IPS-18a (cell line): ENCODE measurements around the gene UNC13C.

Experiments
- H3K27ac ChIP-seq: one replicate; pipeline ENCODE4 v1.5.1; 2013; ENCODE audit warnings: low read length
- H3K27me3 ChIP-seq: one replicate; pipeline ENCODE4 v1.6.1; 2013; ENCODE audit warnings: mild to moderate bottlenecking, low read length; ENCODE audit not compliant: control insufficient read depth, insufficient read depth
- H3K36me3 ChIP-seq: one replicate; pipeline ENCODE4 v1.6.1; 2013; ENCODE audit warnings: low read depth, low read length; ENCODE audit not compliant: control insufficient read depth
- H3K4me1 ChIP-seq: one replicate; pipeline ENCODE4 v1.6.1; 2013; ENCODE audit warnings: low read depth, low read length; ENCODE audit not compliant: control insufficient read depth
- H3K4me3 ChIP-seq: one replicate; pipeline ENCODE4 v1.5.1; 2013; ENCODE audit warnings: low read length
- H3K9ac ChIP-seq: one replicate; pipeline ENCODE4 v1.6.1; 2013; ENCODE audit warnings: mild to moderate bottlenecking, low read length, moderate library complexity
- H3K9me3 ChIP-seq: one replicate; pipeline ENCODE4 v1.6.1; 2013; ENCODE audit warnings: low read depth, low read length; ENCODE audit not compliant: control insufficient read depth

UNC13C gene

GRCh38 chr15:54083991-54084390 lies 105.8 kb downstream of the UNC13C start:
- Histone ChIP-seq H3K9ac (no peak overlapping the region), H3K4me3 (no peak overlapping the region), H3K27ac (no peak overlapping the region), H3K9me3 (no peaks in the 10 kb centered on the region), H3K27me3 (no peaks in the 10 kb centered on the region), H3K36me3 (no peaks in the 10 kb centered on the region), H3K4me1 (no peaks in the 10 kb centered on the region)

GRCh38 chr15:54088837-54089236 lies 110.6 kb downstream of the UNC13C start:
- no peak overlapping the region for H3K4me3 ChIP-seq
- H3K9me3 ChIP-seq = no peaks in the 10 kb centered on the region

GRCh38 chr15:54089776-54090175 lies 111.5 kb downstream of the UNC13C start:
- Histone ChIP-seq H3K4me1 (no peaks in the 10 kb centered on the region), H3K9ac (no peak overlapping the region), H3K4me3 (no peak overlapping the region), H3K36me3 (no peaks in the 10 kb centered on the region), H3K27ac (no peak overlapping the region), H3K9me3 (no peaks in the 10 kb centered on the region), H3K27me3 (no peaks in the 10 kb centered on the region)

More at GRCh38 chr15:54088837-54089236, 110.6 kb downstream of the UNC13C start:
- no peaks in the 10 kb centered on the region for H3K27me3 ChIP-seq
- H3K36me3 ChIP-seq = no peaks in the 10 kb centered on the region
- no peak overlapping the region for H3K27ac ChIP-seq
- no peaks in the 10 kb centered on the region for H3K4me1 ChIP-seq
- H3K9ac ChIP-seq = no peak overlapping the region

GRCh38 chr15:54091651-54092050 lies 113.4 kb downstream of the UNC13C start:
- Histone ChIP-seq H3K9me3 (no peaks in the 10 kb centered on the region), H3K27me3 (no peaks in the 10 kb centered on the region), H3K36me3 (no peaks in the 10 kb centered on the region), H3K4me1 (no peaks in the 10 kb centered on the region), H3K4me3 (no peak overlapping the region), H3K9ac (no peak overlapping the region), H3K27ac (no peak overlapping the region)

GRCh38 chr15:54094661-54095060 lies 116.4 kb downstream of the UNC13C start:
- no peaks in the 10 kb centered on the region for H3K4me1 ChIP-seq
- H3K9ac ChIP-seq = no peak overlapping the region
- H3K9me3 ChIP-seq = no peaks in the 10 kb centered on the region
- H3K36me3 ChIP-seq = no peaks in the 10 kb centered on the region
- no peak overlapping the region for H3K27ac ChIP-seq
- H3K4me3 ChIP-seq = no peak overlapping the region
- no peaks in the 10 kb centered on the region for H3K27me3 ChIP-seq

- no peaks in the 10 kb centered on the region for H3K9me3 ChIP-seq
- H3K4me3 ChIP-seq = no peak overlapping the region
- no peak overlapping the region for H3K27ac ChIP-seq
- H3K27me3 ChIP-seq = no peaks in the 10 kb centered on the region
- no peaks in the 10 kb centered on the region for H3K36me3 ChIP-seq
- no peak overlapping the region for H3K9ac ChIP-seq
- H3K4me1 ChIP-seq = no peaks in the 10 kb centered on the region
Observed at GRCh38 chr15:54097019-54097418, 118.8 kb downstream of the UNC13C start.

GRCh38 chr15:54099010-54099409 lies 120.8 kb downstream of the UNC13C start:
- no peaks in the 10 kb centered on the region for H3K4me1 ChIP-seq
- H3K27me3 ChIP-seq = no peaks in the 10 kb centered on the region
- H3K27ac ChIP-seq = no peak overlapping the region
- no peak overlapping the region for H3K9ac ChIP-seq
- no peaks in the 10 kb centered on the region for H3K9me3 ChIP-seq
- no peak overlapping the region for H3K4me3 ChIP-seq
- no peaks in the 10 kb centered on the region for H3K36me3 ChIP-seq

GRCh38 chr15:54101664-54102270 lies 123.5 kb downstream of the UNC13C start:
- Histone ChIP-seq H3K4me3 (no peak overlapping the region), H3K27ac (no peak overlapping the region), H3K9me3 (no peaks in the 10 kb centered on the region), H3K9ac (no peak overlapping the region), H3K27me3 (no peaks in the 10 kb centered on the region), H3K4me1 (no peaks in the 10 kb centered on the region), H3K36me3 (no peaks in the 10 kb centered on the region)

GRCh38 chr15:54102704-54103103 lies 124.5 kb downstream of the UNC13C start:
- Histone ChIP-seq H3K27ac (no peak overlapping the region), H3K4me3 (no peak overlapping the region)

GRCh38 chr15:54109014-54109413 lies 130.8 kb downstream of the UNC13C start:
- Histone ChIP-seq H3K36me3 (no peaks in the 10 kb centered on the region), H3K9me3 (no peaks in the 10 kb centered on the region), H3K27ac (no peak overlapping the region), H3K4me1 (no peaks in the 10 kb centered on the region), H3K9ac (no peak overlapping the region), H3K27me3 (no peaks in the 10 kb centered on the region), H3K4me3 (no peak overlapping the region)

More at GRCh38 chr15:54102704-54103103, 124.5 kb downstream of the UNC13C start:
- no peak overlapping the region for H3K9ac ChIP-seq
- H3K4me1 ChIP-seq = no peaks in the 10 kb centered on the region
- H3K36me3 ChIP-seq = no peaks in the 10 kb centered on the region
- no peaks in the 10 kb centered on the region for H3K9me3 ChIP-seq
- no peaks in the 10 kb centered on the region for H3K27me3 ChIP-seq

GRCh38 chr15:54119051-54119450 lies 140.8 kb downstream of the UNC13C start:
- no peak overlapping the region for H3K27ac ChIP-seq
- no peaks in the 10 kb centered on the region for H3K4me1 ChIP-seq
- H3K9ac ChIP-seq = no peak overlapping the region
- H3K9me3 ChIP-seq = no peaks in the 10 kb centered on the region
- H3K36me3 ChIP-seq = no peaks in the 10 kb centered on the region
- H3K4me3 ChIP-seq = no peak overlapping the region
- no peaks in the 10 kb centered on the region for H3K27me3 ChIP-seq

- Histone ChIP-seq H3K9me3 (no peaks in the 10 kb centered on the region), H3K4me1 (no peaks in the 10 kb centered on the region), H3K27ac (no peak overlapping the region), H3K4me3 (no peak overlapping the region), H3K9ac (no peak overlapping the region), H3K27me3 (no peaks in the 10 kb centered on the region), H3K36me3 (no peaks in the 10 kb centered on the region)
Observed at GRCh38 chr15:54120949-54121463, 142.8 kb downstream of the UNC13C start.
